SH-SY5Y (cell line): ENCODE measurements around the gene COG7.

Experiments used
- GATA2 ChIP-seq: IDR thresholded peaks from 2 replicates; pipeline ENCODE4 v1.6.1; 2011; ENCODE audit warnings: mild to moderate bottlenecking, low read depth, low read length
- GATA3 ChIP-seq: IDR thresholded peaks from 2 replicates; pipeline ENCODE4 v1.6.1; 2011; ENCODE audit warnings: low read depth, mild to moderate bottlenecking, low read length, moderate library complexity

DNA sequence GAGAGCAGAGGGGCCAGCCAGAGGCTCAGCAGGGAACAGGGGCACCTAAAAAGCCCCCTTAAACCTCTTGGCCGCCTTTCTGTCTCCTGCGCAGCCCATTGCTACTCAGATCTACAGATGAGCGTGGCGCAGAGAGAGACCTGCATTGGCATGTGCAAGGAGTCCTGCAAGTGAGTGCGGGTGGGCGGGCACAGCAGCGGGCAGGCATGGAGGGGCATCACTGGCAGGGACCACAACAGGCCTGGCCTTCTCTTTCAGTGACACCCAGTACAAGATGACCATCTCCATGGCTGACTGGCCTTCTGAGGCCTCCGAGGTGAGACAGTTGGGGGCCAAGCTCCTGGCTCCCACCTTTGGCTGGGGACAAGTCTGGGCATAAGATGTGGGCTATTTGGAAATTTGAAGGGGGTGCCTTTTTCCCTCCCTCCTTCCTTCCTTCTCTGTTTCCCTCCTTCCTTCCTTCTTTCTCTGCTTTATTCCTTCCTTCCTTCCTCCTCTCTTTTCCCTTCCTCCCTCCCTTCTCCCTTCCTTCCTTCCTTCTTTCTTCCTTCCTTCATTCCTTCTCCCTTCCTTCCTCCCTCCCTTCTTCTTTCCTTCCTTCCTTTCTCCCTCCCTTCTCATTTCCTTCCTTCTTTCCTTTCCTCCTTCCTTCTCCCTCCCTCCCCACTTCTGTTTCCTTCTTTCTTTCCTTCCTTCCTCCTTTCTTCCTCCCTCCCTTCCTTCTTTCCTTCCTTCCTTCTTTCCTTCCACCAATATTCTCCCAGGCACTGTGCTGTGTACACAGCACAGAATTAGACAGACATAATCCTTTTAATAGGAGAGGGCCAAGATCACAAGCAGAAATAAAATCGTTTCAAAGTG, 75.7 kb downstream of the COG7 start:
- no peak for TF ChIP-seq GATA2
- no peak for TF ChIP-seq GATA3
